GM19099 (cell line): ENCODE measurements around the gene RAB30.
A peak's percentile ranks its signal among the peaks of the same experiment; 100 is the strongest.

Source experiments
- POLR2A ChIP-seq: IDR thresholded peaks from 3 replicates; pipeline ENCODE4 v1.6.1; 2011; ENCODE audit warnings: low read depth; ENCODE audit not compliant: insufficient read length; ENCODE audit errors: extremely low read depth

Gene RAB30

DNA sequence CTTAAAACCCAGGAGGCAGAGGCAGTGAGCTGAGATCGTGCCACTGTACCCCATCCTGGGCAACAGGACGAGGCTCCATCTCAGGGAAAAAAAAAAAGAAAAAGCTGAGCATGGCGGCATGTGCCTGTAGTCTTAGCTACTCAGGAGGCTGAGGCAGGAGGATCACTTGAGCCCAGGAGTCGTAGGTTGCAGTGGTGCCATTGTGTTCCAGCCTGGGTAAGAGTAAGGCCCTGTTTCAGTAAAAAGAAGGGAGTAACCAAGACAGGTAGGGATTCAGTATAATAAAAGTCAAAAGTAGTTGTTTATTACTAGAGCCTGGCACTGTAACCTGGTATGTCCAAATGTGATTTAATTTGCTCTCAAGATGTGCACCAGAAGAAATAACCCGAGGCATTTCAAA, 8.1 kb upstream of the RAB30 start:
- no peak for TF ChIP-seq POLR2A

DNA sequence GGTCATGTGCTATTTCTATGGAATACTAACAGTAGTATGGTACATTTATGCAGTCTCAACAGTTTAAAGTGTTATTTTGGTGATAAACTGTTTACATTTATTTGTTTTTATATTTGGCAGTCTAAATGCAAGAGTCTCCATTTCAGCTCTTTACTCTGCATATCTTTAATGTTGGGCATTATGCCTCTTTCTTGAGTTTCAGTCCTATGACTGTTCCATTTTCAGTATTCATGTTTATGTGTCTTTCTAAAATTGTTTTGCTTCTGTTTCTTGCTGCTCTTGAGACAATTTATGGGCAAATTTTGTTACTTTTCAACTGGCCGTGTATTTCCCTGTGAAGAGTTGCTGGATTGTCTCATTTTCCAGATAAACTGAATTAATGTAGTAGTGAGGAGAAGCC, 6.6 kb upstream of the RAB30 start:
- TF ChIP-seq POLR2A: no peak

- no peak for TF ChIP-seq POLR2A
Measured at GRCh38 chr11:83073884-83074283, 2.2 kb upstream of the RAB30 start.

GRCh38 chr11:83073258-83073657, 1.6 kb upstream of the RAB30 start:
- peak; percentile 42 for TF ChIP-seq POLR2A

GRCh38 chr11:83072350-83073242, 899 bp upstream of the RAB30 start:
- TF ChIP-seq POLR2A: no peak

GRCh38 chr11:83070731-83071566, 748 bp downstream of the RAB30 start:
- TF ChIP-seq POLR2A: no peak

- no peak for TF ChIP-seq POLR2A
Measured at GRCh38 chr11:83070044-83070701, 1.5 kb downstream of the RAB30 start.

DNA sequence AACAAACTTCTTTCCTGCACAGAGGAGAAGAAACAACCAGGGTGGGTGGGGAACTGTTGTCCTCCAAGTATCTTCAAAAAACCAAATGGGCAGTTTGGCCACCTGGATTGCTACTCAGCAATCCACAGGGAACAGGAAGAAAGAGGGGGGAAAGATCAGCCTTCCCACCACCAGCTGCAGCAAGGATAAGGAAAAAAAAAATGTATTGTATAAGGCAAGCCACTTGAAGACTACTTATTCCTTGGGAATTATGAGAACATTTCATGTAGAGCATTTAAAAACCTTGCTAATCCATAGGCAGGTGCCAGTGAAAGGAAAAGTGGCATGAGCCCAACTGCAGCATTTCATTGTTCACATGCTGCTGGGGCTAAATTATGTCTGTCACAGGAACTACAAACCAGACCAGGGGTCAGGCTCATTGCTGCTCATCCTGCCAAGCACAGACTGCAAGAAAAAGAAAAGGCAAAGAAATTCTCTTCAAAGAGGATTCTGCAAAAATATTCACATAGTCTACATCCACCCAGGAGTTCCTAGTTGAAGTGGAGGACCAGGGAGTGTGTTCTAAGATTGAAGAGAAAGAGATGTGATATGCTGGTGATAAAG, 2.2 kb downstream of the RAB30 start:
- TF ChIP-seq POLR2A: no peak

- TF ChIP-seq POLR2A: no peak
Measured at GRCh38 chr11:83068568-83068967, 3.1 kb downstream of the RAB30 start.

DNA sequence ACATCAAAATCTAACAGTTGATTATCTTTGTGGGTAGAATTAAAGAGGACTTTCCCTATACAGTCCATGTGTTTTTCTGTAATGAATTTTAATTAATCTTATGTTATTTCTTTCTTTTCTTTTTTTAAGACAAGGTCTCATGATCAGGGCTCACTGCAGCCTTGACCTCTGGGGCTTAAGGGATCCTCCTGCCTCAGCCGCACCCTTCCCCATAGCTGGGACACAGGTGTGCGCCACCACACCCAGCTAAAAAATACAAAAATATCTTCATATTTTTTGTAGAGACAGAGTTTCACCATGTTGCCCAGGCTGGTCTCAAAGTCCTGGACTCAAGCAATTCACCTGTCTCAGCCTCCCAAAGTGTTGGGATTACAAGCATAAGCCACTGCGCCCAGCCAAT, 7.7 kb downstream of the RAB30 start:
- TF ChIP-seq POLR2A: no peak

DNA sequence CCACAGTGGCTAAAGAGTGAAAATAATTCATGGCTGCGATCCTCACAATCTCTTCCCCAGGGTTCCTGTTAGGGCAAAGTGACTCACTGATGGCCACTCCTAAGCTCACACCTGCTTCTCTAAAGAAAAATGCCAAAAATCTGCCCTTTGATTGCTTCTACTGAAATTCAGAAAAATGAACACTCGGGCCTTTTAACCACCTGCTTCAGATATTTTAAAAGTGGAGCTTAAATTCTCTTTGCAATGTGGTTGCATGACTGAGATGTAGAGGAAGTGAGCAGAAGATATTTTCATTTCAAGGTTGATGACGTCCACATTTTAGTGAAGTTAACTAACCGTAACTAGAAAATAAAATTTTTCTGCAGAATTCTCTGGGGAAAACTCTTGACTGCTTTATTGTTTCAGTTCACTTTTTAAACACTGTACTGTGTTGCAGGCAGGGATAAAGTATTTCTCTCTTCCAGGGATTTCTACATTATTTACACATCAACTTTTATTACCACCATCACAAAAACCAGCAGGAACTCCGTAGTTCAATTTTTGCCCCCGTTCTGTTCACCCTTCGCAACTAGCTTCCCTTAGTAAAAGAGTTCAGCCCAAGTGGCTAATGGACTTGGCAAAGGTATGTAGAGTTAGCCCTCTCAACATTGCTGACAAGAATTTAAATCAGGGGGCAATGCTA, 8.5 kb downstream of the RAB30 start:
- peak; percentile 39 for TF ChIP-seq POLR2A

DNA sequence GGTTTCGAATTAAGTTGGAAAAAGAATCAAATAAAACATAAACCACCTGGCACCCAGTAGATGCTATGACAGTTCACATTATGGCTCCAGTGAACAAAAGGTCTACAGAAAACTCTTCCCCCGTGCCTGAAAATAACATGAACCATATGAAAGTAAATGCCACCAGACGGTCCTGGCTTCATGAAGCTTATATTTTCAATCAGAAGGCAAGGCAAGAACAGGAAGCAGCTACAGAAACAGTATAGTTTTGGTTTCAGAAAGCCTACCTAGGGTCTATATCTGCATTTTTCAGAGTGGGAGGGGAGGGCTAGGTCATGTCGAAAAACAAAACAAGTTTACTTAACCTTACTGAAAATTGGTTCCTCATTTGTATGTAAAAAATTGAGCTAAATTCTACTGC, 9.8 kb downstream of the RAB30 start:
- TF ChIP-seq POLR2A: no peak

DNA sequence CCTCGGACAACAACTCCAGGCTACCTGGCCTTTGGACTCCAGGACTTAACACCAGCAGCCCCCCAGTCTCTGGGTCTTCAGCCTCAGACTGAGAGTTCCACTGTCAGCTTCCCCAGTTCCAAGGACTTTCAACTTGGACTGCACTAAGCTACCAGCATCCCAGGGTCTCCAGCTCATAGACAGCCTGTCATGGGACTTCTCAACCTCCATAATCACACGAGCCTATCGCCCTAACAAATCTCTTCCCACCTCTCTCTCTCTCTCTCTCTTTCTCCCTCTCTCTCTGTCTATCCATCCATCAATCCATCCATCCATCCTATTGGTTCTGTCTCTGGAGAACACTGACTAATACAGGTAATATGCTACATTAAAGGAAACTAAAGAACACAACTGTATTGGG, 10.7 kb downstream of the RAB30 start:
- TF ChIP-seq POLR2A: no peak

DNA sequence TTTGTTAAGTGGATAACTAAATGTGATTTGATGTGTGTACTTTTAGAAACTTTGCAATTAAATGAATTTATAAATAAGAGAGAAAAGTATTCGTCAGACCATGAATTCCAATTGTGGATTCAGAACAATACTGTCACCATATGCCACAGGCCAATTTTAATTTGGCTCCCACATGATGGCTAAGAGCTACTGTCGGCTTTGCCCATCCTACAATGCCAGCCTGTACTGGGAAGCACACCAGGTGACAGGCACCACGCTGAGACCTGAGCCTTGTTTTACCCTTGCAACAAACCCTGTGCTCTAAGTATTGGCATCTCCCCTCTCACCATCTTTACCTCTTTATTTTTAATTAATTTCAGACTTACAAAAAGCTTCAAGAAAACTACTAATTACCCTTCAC, 14.0 kb downstream of the RAB30 start:
- no peak for TF ChIP-seq POLR2A
